KMS-11 (cell line): ENCODE measurements around the gene SLC31A1.

Experiments used
- H2AFZ ChIP-seq: fragments of 200-600 bp; sonication (generic); 2 replicates; pipeline ENCODE4 v1.6.1; 2016; ENCODE audit warnings: antibody characterized with exemption, mixed run types, low read depth
- H3K27ac ChIP-seq: fragments of 200-600 bp; sonication (generic); 2 replicates; pipeline ENCODE4 v1.6.1; 2016; ENCODE audit warnings: mild to moderate bottlenecking, mixed run types
- H3K27me3 ChIP-seq: fragments of 200-600 bp; sonication (generic); 2 replicates; pipeline ENCODE4 v1.6.1; 2017; ENCODE audit warnings: mild to moderate bottlenecking, low read depth, mixed run types, moderate library complexity; ENCODE audit not compliant: insufficient read depth
- H3K36me3 ChIP-seq: fragments of 200-600 bp; sonication (generic); 2 replicates; pipeline ENCODE4 v1.6.1; 2017; ENCODE audit warnings: mild to moderate bottlenecking, mixed run types; ENCODE audit not compliant: insufficient read depth
- H3K4me1 ChIP-seq: fragments of 200-600 bp; sonication (generic); 2 replicates; pipeline ENCODE4 v1.6.1; 2016; ENCODE audit warnings: mild to moderate bottlenecking, low read depth, mixed run types; ENCODE audit not compliant: poor library complexity, severe bottlenecking
- H3K4me2 ChIP-seq: fragments of 200-600 bp; sonication (generic); 2 replicates; pipeline ENCODE4 v1.7.0; 2016; ENCODE audit warnings: mild to moderate bottlenecking, mixed run types
- H3K4me3 ChIP-seq: fragments of 200-600 bp; sonication (generic); IDR thresholded peaks from 2 replicates; pipeline ENCODE4 v1.6.1; 2017; ENCODE audit warnings: low read depth, low read length, mixed read lengths; ENCODE audit not compliant: insufficient read depth
- H3K79me2 ChIP-seq: fragments of 200-600 bp; sonication (generic); 2 replicates; pipeline ENCODE4 v1.6.1; 2016; ENCODE audit warnings: low read depth, mixed run types; ENCODE audit not compliant: insufficient read depth
- H3K9ac ChIP-seq: fragments of 200-600 bp; sonication (generic); 2 replicates; pipeline ENCODE4 v1.6.1; 2016; ENCODE audit warnings: mild to moderate bottlenecking, mixed run types
- H4K20me1 ChIP-seq: fragments of 200-600 bp; sonication (generic); 2 replicates; pipeline ENCODE4 v1.6.1; 2016; ENCODE audit warnings: mild to moderate bottlenecking, mixed run types; ENCODE audit not compliant: insufficient read depth
- CTCF ChIP-seq: fragments of 200-600 bp; sonication (generic); conservative IDR thresholded peaks from 2 replicates; pipeline ENCODE4 v1.6.1; 2017; ENCODE audit warnings: low read depth, mild to moderate bottlenecking, antibody characterized with exemption, low read length, moderate library complexity, mixed read lengths

The SLC31A1 gene

GRCh38 chr9:113311961-113312360 is 90.6 kb downstream of the SLC31A1 start:
- H3K4me3 ChIP-seq = no peak overlapping the region
- H3K36me3 ChIP-seq = no peaks in the 10 kb centered on the region
- H3K27me3 ChIP-seq = no peaks in the 10 kb centered on the region
- no peaks in the 10 kb centered on the region for H3K79me2 ChIP-seq
- H3K4me2 ChIP-seq = no peak overlapping the region
- no peak overlapping the region for H3K9ac ChIP-seq
- TF ChIP-seq CTCF = no peak
- H4K20me1 ChIP-seq = no peaks in the 10 kb centered on the region
- no peaks in the 10 kb centered on the region for H3K4me1 ChIP-seq
- no peak overlapping the region for H3K27ac ChIP-seq
- no peak overlapping the region for H2AFZ ChIP-seq

GRCh38 chr9:113313261-113313660 is 91.9 kb downstream of the SLC31A1 start:
- H3K9ac ChIP-seq = no peak overlapping the region
- H2AFZ ChIP-seq = no peak overlapping the region
- no peaks in the 10 kb centered on the region for H3K36me3 ChIP-seq
- no peak overlapping the region for H3K4me2 ChIP-seq
- H3K4me3 ChIP-seq = no peak overlapping the region
- no peaks in the 10 kb centered on the region for H3K4me1 ChIP-seq
- no peak overlapping the region for H3K27ac ChIP-seq
- no peak for TF ChIP-seq CTCF
- no peaks in the 10 kb centered on the region for H3K79me2 ChIP-seq
- H4K20me1 ChIP-seq = no peaks in the 10 kb centered on the region
- H3K27me3 ChIP-seq = no peaks in the 10 kb centered on the region
